Tongue (tissue), 2 donors: Measurements from ENCODE around the gene SF1. TPM values are rescaled to one million over a fixed set of nuclear protein-coding genes. Genes with fewer than 3 reads are reported as not detected.
A peak's percentile ranks its signal among the peaks of the same experiment; 100 is the strongest.
"Not testable (repeated sequence)": the region's sequence is repeated elsewhere in the genome, so short reads cannot be mapped to it uniquely, and the experiment has no call there.

Experiments
- DNase-seq: peaks from one replicate; pipeline ENCODE4 v3.0.0-alpha.2; 2015
- total RNA-seq: library from RNA; depleted of rRNA; stranded (reverse); fragments of >200 nt; gene quantifications from one replicate; pipeline ENCODE4 v1.2.3, GENCODE V29; 2014

Gene SF1, protein sequence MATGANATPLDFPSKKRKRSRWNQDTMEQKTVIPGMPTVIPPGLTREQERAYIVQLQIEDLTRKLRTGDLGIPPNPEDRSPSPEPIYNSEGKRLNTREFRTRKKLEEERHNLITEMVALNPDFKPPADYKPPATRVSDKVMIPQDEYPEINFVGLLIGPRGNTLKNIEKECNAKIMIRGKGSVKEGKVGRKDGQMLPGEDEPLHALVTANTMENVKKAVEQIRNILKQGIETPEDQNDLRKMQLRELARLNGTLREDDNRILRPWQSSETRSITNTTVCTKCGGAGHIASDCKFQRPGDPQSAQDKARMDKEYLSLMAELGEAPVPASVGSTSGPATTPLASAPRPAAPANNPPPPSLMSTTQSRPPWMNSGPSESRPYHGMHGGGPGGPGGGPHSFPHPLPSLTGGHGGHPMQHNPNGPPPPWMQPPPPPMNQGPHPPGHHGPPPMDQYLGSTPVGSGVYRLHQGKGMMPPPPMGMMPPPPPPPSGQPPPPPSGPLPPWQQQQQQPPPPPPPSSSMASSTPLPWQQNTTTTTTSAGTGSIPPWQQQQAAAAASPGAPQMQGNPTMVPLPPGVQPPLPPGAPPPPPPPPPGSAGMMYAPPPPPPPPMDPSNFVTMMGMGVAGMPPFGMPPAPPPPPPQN
- 121 TPM for total RNA-seq

GRCh38 chr11:64778473-64779298, at the start of gene SF1:
Gene SF1, minus strand, starts transcription at chr11:64778542. Its CDS starts 150 bp downstream, at chr11:64778392.
- peak; percentile 100 for DNase-seq

DNA sequence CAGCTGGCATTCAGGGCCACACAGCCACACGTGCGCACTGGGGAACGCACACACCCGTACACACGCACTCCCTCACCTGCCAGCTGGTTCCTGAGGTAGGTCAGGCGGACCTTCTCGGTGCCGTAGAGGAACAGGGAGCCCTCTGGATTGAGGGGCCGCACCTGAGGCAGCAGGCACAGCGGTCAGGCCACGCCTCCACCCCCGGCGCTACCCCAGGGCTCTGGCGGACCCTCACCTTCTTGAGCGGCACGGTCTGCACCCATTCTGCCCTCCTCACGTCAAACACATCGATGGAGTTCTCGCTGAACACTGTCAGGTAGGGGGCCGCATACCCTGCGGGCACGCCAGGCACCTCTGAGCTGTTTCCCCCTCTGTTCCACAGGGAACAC, 49.1 kb upstream of the SF1 start:
- no peak for DNase-seq

GRCh38 chr11:64826578-64827450, 48.5 kb upstream of the SF1 start:
- peak; percentile 64 for DNase-seq

GRCh38 chr11:64826062-64826461, 47.7 kb upstream of the SF1 start:
- no peak for DNase-seq

DNA sequence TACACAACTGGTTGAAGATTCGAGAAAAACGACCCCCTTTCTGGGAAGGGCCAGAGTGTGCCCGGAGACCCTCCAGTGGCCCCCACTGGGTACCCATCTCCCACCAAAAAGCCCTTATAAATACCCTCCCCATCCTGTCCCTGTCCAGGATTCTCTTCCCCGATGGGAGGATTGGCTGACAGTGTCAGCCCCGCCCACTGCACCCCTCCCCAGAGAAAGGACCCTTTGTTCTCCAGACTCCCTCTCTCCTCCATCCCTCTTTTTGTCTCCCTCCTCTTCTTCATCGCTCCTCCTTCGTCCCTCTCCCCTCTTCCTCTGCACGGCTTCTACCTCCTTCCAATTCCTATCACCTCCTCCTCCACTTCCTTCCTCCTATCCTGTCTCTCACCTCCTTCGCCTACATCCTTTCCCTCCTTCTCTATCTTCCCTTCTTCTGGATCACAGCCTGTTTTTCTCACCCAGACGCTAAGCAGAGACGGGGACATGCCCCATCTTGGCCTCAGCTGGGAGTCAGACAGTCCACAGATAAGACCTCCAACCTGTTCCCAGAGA, 45.3 kb upstream of the SF1 start:
- DNase-seq, result no peak

GRCh38 chr11:64817476-64817875, 39.1 kb upstream of the SF1 start:
- no peak for DNase-seq

DNA sequence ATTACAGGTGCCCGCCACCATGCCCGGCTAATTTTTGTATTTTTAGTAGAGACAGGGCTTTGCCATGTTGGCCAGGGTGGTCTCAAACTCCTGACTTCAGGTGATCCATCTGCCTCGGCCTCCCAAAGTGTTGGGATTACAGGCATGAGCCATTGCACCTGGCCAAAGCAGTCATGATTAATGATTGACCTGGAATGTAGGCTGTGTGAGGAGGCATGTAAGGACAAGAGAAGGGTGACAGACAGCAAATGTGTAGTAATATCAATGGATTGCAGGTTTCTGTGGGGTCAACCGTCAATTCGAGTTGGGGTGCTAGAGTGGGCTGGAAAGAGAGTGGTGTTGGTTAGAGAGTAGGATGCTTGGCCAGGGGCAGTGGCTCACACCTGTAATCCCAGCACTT, 37.1 kb upstream of the SF1 start:
- not testable (repeated sequence) for DNase-seq

- no peak for DNase-seq
Observed at GRCh38 chr11:64814712-64815187, 36.4 kb upstream of the SF1 start.

DNA sequence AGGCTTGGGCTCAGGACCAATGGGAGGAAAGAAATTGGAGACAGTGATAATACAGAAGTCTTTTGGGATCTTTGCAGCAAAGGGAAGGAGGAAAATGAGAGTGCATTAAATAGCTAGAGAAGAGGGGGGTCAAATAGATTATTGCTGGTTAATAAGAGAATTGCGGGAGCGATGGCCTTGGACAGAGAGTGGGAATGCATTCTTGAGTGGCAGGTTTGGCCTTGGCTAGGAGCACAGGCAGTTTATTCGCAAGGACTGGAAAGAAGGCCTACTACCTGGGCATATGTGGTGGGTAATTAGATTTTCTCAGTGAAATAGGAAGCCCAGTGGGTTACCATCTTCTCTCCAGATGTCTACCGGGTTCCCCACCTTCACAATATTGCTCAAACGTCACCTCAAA, 35.5 kb upstream of the SF1 start:
- no peak for DNase-seq

- no peak for DNase-seq
Observed at GRCh38 chr11:64810891-64811272, 32.5 kb upstream of the SF1 start.

- peak; percentile 98 for DNase-seq
Observed at GRCh38 chr11:64810271-64810890, 32.0 kb upstream of the SF1 start, which contains the start of gene MEN1. Gene MEN1, minus strand, starts transcription at chr11:64810551. Its CDS starts 442 bp downstream, at chr11:64810109.

- DNase-seq, result peak; percentile 41
Observed at GRCh38 chr11:64809781-64810241, 31.5 kb upstream of the SF1 start.

DNA sequence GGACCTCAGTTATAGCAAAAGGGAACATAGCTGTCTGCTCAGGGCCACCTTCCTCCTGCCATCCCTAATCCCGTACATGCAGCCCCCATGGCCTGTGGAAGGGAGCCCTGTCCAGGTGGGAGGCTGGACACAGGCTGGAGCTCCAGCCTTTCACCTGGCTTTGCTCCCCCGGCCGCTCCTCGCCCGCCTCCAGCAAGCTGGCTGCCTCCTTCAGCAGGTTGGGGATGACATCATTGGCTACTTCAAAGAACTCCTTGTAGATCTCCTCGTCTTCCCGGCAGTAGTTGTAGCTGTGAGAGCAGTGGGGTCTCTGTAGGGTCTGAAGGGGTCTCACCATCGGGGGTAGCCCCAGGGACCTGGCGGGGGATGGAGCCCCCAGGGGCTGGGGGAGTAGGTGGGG, 27.1 kb upstream of the SF1 start:
- no peak for DNase-seq

DNA sequence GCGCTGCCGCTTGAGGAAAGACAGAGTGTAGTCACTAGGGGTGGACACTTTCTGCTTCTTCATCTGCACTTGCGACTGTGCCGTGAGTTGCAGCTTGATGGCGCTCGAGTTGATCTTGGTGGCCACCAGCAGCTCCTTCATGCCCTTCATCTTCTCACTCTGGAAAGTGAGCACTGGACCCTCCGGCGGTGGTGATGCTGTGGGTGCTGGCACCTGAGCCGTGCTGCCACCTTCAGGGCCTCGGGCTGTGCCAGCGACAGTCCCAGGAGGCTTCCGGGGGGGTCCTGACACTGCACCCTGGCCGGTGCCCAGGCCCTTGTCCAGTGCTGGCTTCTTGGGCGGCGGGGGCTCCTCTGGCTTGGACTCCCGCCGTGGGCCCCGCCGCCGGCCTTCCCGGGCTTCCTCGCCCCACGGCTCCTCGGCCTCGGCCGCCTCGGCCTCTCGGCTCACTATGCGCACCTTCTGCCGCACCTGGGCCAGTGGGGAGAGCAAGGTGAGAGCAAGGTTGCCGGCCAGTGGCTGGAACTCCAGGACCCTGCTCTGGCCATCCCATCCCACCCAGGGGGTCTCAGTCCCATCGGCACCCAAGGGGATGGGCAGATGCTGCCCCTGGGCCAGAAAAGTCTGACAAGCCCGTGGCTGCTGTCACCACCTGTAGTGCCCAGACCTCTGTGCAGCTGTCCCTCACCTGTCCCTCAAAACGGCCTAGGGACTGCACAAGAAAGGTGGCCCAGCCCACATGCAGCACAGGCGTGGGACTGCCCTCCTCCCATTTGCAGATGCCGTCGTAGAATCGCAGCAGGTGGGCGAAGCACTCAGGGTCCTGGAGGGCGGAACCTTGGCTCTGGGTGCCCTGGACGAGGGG, 26.2 kb upstream of the SF1 start:
- DNase-seq, result no peak

- no peak for DNase-seq
Observed at GRCh38 chr11:64803846-64804345, 25.6 kb upstream of the SF1 start.

GRCh38 chr11:64803158-64803845, 25.0 kb upstream of the SF1 start, which contains the start of gene MAP4K2:
Gene MAP4K2, minus strand, starts transcription at chr11:64803214. Its CDS starts 65 bp downstream, at chr11:64803149.
- peak; percentile 94 for DNase-seq

GRCh38 chr11:64802370-64803157, 24.2 kb upstream of the SF1 start:
- DNase-seq, result no peak
